Activated T-cell treated with anti-CD3 and anti-CD28 coated beads for 24 hours (primary cell): ENCODE measurements around the gene SLC5A11.
"Not testable (repeated sequence)": the region's sequence is repeated elsewhere in the genome, so short reads cannot be mapped to it uniquely, and the experiment has no call there.

Source experiments
- DNase-seq: peaks from one replicate; pipeline ENCODE4 v3.0.0-alpha.2; 2020; ENCODE audit warnings: low read depth

The SLC5A11 gene, protein sequence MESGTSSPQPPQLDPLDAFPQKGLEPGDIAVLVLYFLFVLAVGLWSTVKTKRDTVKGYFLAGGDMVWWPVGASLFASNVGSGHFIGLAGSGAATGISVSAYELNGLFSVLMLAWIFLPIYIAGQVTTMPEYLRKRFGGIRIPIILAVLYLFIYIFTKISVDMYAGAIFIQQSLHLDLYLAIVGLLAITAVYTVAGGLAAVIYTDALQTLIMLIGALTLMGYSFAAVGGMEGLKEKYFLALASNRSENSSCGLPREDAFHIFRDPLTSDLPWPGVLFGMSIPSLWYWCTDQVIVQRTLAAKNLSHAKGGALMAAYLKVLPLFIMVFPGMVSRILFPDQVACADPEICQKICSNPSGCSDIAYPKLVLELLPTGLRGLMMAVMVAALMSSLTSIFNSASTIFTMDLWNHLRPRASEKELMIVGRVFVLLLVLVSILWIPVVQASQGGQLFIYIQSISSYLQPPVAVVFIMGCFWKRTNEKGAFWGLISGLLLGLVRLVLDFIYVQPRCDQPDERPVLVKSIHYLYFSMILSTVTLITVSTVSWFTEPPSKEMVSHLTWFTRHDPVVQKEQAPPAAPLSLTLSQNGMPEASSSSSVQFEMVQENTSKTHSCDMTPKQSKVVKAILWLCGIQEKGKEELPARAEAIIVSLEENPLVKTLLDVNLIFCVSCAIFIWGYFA

DNA sequence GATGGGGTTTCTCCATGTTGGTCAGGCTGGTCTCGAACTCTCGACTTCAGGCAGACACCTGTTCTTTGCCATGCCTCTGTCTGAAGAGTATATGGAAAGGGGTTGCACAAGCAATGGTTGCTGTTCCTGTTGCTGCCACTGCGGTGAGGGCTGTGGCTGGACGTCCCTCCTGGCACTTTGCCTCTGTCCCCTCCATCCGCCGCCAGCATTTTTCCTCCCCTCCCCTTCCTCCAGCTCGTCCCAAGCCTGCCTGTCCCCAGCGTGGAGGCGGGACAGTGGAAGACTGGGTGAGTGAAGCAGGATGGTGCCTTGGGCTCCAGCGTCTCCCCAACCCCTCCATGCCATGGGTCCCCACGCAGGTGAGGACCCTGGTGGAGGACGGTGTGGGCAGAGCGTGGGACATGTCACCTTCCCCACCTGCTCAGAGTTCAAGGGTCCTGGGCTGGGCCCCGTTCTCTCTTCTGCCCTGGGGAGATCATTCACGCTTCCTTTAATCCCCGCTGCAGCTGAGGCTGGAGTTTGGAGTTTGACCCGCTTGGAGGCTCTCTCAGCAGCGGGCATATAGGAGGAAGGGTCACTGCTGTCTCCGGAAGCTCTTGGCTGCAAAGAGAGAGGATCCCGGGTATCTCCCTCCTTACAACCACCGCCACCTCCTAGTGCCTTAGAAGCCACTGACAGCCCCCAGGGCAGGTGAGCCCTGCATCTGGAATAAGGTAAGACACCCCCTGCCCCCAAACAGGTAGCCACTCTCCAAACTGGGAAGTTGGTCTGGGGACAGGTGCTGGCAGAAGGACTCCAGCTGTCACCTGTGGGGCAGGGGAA lies at the start of gene SLC5A11:
Gene SLC5A11 (plus strand): TSS at position 238 of the 822 bp plus-strand sequence. CDS start 12,681 bp downstream, outside the sequence.
- no peak for DNase-seq

DNA sequence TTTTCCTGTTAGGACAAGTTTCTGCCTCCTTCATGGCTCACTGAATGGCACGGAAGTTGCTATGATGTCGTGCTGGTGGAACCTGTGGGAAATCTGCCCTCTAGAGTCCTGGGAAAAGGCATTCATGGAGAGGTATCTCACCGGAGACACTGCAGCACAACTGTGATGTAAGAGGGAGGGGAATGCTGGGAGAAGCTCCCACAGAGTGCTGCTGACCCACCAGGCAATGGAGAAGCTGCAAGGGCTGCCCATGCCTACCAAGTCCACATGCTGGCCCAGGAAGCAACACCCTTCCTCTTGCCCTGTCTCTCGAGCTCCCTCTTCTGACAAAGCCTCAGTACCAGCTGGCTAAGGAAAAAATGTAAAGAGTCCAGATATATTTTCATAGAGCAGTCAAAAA lies 45.2 kb upstream of the SLC5A11 start:
- no peak for DNase-seq

DNA sequence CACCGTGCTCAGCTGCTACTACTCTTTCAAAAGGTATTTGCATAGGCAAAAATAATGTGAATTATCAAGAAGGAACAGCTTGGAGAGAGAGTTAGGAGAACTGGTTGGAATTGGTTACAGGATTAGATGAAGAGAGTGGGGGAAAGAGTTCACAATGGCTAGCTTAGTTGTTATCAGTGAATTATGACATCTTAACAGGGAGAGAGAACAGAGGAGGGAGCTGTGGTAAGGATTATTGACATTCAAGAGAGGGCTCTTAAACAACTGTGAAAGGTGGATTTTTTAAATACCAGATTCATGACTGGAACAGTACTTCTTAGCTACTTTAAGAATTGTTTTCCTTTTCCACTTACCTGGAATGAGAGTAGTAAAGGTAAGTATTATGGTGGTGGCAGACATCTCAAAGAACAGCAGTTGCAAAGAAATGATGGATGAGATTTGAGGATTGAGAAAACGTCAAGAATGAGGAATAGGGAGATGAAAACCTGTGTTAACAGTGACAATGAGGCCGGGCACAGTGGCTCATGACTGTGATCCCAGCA lies 43.9 kb upstream of the SLC5A11 start:
- no peak for DNase-seq

DNA sequence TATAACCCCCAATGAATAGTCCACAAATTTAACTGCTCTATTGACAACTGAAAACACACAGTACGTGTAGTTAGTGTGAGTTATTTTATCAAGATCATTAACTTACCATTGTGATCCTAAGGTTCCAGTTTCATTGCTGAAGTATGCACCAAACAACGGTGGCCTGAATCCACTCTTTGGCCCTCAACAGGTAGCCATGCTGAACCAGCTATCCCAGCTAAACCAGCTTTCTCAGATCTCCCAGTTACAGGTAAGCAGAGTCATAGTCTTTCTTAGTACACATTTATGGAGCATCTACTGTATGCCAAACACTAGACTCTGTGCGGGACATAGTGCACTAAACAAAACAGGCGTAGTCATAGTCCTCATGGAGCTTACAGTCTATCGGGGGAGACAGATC lies 40.3 kb upstream of the SLC5A11 start:
- no peak for DNase-seq

DNA sequence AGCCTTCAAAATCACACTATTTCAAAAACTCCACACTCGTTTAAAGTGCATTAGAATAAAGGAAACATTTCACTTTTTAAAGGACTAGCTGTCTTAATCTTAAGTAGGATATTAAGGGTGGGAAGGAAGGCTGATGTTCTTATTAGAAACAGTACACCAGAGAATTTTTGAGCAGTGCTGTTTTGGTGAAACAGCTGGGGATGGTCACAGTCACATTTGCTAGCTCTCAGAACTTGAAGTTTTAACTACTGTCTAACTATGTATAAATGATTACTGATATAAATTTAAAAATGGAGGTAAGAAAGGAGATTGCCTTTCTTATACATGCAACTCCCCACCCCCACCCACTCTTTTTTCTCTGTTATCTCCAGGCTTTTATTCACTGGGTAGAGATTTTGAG lies 38.5 kb upstream of the SLC5A11 start:
- no peak for DNase-seq

DNA sequence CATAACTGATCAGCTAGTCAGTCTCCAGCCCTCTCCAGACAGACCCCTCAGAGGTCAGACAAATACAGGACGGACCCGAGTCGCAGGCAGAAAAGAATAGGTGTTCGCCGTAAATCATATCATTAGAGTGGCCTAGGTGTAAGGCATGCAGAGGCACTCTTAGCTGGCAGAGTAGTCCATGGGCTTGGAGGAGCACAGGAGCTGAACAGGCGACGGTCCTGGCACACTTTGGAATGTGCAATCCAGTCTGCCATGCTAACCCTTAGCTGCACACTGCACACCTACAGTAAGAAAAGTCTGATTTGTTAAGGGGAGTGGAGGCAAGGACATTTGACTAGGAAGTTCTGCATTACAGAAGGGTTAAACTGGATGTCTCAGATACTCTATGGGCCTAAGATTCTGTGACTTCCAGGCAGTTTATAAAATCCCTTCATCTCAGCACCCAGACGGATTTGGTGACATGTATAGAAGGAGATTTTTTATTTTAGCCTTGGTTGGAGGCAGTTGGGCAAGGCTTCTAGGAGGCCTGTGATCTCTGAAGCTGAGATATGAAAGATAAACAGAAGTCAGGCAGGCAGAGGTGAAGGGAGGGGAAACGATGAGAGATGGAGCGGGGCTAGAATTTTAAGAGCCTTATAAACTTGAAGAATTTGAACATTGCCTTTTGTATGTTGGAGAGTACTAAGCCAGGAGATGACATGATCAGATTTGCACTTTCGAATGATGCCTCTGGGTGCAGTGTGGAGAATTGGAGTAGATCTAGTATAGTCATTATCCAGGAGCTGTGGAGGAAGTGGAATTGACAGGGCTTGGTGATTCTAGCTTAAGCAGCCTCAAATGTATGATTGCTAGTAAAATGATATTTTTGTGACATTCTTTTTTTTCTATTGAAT lies 34.6 kb upstream of the SLC5A11 start:
- no peak for DNase-seq

DNA sequence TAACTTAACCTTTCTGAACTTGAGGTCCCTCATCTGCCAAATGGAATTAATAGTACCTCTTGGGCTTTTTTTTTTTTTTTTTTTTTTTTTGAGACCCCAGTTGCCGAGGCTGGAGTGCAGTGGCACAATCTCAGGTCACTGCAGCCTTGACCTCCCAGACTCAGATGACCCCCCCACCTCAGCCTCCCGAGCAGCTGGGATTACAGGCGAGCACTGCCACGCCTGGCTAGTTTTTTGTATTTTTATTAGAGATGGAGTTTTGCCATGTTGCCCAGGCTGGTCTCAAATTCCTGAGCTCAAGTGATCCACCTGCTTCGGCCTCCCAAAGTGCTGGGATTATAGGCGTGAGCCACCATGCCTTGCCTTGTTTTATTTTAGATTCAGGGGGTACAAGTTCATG lies 33.0 kb upstream of the SLC5A11 start:
- not testable (repeated sequence) for DNase-seq

DNA sequence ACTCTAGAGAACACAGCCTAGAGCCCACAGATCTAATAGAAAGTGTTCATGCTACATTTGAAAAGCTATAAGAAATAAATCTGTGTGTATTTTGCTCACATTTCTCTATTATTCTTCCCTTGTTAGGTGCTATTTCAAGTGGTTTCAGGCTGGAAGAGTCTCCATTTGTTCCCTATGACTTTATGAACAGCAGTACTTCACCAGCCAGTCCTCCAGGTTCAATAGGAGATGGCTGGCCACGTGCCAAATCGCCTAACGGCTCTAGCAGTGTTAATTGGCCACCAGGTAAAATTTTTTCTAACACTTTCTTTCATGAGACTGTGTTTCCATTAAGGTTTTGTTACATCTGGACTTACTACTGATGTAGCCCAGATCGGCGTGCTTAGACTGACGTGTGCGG lies 30.7 kb upstream of the SLC5A11 start:
- no peak for DNase-seq

DNA sequence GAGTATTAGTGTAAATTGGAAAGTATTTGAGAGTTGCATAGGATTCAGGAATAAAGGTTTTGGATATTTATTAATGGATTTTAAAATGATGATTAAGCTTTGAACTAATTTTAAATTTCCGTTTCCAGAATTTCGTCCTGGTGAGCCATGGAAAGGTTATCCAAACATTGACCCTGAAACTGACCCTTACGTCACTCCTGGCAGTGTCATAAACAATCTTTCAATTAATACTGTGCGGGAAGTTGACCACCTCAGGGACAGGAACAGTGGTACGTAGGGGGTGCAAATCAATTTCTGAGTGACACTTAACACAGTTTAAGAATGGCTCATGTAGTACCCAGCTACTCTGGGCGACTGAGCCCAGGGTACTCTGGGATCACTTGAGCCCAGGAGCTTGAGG lies 29.1 kb upstream of the SLC5A11 start:
- no peak for DNase-seq

DNA sequence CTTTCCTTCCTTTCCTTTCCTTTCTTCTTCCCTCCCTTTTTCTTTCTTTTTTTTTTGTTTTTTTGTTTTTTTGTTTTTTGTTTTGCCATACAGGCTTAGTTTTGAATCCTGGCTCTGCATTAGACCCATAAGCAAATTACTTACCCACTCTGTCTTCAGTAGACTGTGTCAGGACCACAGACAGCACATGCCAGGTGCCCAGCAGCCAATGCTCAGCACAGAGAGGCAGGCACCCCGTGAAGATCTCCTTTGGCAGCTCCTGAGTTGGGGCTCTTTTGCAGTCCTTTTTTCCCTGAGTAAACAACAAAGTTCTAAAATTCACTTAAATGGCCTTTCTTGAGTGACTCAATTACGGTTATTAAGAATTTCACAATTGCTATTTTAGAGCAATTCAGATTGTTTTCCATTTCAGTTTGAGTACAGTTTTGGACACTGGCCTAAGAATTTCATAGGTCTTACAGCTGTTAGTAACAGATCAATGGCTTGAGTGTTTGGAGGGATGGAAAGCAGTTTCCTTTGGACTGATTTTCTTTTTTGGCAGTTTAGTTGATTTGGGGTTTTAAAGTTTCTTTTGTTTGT lies 26.2 kb upstream of the SLC5A11 start:
- DNase-seq, result no peak

DNA sequence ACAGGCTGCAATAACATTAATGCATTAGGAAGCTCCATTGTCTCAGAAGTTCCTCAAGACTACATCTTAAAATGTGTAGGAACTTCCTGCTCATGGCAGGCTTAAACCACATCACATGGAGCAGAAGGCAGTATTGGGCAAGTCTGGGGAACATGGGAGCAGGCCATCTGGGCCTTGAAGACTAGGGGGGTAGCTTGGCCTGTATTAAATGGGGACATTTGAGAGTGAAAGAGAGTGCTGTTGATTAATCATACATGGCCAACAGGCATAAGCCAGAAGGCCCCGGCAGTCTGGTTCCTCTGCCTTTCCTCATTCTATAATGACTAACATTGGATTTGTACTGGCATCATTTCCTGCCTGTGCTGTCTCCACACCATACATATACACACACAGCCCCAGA lies 25.2 kb upstream of the SLC5A11 start:
- DNase-seq, result no peak

DNA sequence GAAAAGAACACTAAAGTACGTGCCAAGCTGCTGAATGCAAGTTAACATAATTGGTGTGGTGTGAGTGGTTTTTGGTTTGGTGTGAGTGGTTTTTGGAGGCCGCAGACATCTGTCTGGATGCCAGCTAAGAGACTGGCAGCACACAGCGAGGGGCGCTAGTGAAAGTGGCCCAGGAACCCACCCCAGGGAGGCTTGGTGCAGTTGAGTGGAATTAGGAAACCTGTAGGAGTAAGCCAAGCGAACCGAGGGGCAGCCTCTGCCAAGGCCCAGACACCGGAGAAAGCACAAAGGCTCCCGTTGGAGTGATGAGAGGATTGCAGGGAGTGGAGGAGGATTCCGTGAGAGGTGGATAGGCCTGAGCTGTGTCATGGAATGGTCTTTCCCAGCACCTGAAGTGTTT lies 24.6 kb upstream of the SLC5A11 start:
- no peak for DNase-seq

DNA sequence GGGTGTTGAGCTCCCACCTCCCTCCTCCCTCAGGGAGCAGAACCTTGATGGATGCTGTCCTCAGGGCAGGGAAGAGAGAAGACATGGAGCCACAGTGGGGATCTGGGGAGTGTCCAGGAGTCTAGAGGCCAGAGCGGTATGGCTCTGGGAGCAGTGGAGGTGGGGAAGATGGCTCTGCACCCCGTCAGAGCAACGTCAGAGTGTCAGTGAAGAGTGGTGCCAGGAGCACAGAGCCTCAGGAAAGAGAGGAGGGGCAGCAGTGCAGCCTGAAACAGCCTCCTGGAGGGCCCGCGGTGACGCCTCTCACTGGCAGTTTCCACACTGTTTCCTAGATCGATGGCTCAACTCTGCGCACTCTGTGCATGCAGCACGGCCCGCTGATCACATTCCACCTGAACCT lies 23.2 kb upstream of the SLC5A11 start:
- no peak for DNase-seq

DNA sequence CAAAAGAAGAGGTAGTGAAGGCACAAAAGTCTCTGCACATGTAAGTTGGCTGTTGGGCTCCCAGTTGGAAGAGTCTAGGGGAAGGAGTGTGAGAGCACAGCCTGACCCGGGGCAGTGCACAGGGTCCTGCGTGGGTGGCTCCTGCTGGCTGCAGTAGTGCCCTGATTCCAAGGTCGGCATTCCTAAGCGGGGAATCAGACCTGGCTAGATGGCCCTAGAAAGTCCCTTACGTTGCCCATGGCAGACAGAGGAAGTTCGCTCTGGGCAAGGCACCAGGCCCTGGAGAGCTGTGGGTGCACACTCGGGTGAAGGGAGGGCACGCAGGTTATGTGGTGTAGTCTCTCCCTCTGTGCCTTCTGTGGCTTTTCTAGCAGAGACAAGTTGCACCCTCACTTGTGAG lies 22.8 kb upstream of the SLC5A11 start:
- no peak for DNase-seq

DNA sequence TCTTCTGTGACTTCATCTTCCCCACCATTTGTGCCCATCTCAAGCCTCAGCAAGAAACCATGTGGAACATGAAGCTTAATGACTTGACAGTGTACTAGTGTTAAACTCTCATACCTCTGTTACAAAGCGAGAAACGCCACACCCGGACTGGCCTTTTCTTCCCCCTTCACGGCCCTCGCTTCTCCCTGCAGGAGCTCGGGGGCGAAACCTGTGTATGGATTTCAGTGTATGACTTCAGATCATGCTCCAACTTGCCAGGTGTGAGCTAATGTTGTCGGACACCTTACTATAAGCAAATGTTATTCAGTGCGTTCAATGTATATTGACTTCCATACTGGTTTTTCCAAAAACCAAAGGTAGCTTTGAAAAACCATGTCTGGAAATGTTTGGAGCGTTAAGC lies 20.1 kb upstream of the SLC5A11 start:
- no peak for DNase-seq

DNA sequence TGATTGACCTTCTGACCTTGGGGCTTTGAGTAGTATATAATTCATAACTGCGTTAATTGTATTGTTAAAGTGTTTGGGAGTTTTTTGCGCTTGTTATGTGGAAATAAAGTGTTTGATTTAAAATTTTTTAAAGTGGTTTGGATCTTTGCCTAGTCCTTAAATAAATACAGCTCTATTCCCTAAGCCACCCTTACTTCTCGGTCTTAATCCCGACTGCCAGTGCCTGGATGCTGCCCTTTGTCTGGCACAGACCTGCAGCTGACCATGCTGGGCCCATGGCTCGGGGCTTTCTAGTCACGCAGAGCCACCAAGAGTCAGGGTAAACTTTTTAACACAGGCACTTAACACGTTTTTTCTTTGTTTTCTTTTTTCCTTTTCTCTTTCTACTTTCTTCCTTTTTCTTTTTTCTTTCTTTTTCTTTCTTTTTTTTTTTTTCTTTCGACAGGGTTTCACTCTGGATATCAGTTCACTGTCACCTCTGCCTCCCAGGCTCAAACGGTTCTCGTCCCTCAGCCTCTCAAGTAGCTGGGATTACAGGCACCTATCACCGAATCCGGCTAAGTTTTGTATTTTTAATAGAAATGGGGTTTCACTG lies 19.6 kb upstream of the SLC5A11 start:
- no peak for DNase-seq

DNA sequence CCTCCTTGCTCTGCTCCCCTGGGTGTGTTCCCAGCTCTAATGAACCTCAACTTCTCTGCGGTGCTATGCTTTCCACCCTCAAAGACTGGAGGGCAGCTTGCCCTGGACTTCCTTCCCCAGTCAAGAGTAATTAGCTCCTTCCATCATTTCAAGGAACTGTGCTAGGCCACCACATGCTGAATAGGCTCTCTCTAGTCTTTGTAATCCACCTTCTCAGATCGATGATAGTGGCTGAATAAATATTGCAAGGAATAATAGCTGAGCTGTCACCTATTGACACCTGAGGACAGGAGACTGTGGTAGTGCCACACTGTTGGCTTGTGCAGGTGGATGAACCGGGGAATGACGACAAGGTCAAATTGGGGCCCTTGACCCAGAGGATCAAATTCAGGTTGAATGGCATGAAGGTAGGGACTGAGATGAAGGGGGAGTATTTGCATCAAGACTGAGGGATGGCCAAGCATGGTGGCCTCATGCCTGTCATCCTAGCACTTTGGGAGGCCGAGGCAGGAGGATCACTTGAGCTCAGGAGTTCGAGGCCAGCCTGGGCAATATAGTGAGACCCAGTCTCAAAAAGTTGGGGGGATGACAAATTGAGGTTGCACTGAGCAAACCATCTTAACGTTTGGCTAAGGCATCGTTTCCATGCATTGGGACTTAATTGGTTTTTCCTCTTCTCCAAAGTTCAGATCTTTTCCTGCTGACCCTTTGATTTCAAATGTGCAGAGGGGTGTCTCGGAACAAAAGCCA lies 18.8 kb upstream of the SLC5A11 start:
- no peak for DNase-seq

DNA sequence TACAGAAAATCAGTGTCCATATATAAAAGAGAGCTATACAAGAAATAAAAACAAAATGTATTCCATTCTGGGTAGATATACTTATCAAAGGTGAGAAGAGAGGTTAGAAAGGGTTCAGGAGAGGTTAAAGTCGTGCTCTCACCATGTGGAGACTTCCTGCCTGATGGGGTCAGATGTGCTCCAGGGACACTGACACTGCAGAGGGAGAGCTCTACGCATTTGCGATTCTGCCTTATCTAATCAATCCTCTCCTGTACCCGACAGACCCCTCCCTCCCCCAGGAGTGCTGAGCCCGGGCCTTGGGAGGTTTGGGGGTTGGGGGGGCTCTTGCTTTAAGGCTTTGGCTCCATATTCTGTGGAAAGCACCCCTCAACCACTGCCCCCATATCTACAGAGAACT lies 16.6 kb upstream of the SLC5A11 start:
- DNase-seq, result no peak

DNA sequence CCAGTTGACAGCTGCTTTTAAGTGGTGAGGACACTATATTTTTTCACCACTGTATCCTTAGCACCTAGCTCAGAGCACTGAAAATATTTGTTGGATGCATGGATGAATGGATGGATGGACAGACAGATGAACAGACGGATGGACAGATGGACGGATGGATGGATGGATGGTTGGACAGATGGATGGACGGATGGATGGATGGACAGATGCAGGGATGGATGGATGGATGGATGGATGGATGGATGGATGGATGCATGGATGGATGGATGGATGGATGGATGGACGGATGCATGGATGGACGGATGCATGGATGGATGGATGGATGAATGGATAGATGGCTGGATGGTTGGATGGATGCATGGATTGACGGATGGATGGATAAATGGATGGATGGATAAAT lies 12.4 kb upstream of the SLC5A11 start:
- no peak for DNase-seq
